GM12878 (cell line): ENCODE data around the gene WASF2. TPM values are rescaled to one million over a fixed set of nuclear protein-coding genes. Genes with fewer than 3 reads are reported as not detected.
A peak's percentile ranks its signal among the peaks of the same experiment; 100 is the strongest.

Experiments
- ATAC-seq: fragments of 200-7000 bp; cut with Tn5 transposase; 3 replicates; pipeline ENCODE4 v1.9.1; 2020; ENCODE audit warnings: mild to moderate bottlenecking, moderate library complexity
- BruUV-seq: library from RNA; stranded (reverse); fragments of 400-500 nt; replicated peaks from 2 replicates; lab custom pipeline; 2021; lab: Mats Ljungman, UMichigan
- CTCF ChIA-PET: fragments of 300-600 bp; sonication (Branson Sonifier 250); formaldehyde crosslinking; extraction: SDS; loops from one replicate; lab custom pipeline; 2021; ENCODE audit warnings: inconsistent platforms; lab: Yijun Ruan, JAX
- POLR2A ChIA-PET: fragments of 350-600 bp; formaldehyde crosslinking; extraction: SDS; loops from one replicate; lab custom pipeline; 2021; ENCODE audit warnings: inconsistent platforms; lab: Charles Lee
- RAD21 ChIA-PET: fragments of 300-600 bp; sonication (Branson Sonifier 250); formaldehyde crosslinking; loops from one replicate; lab custom pipeline; 2023; ENCODE audit warnings: antibody characterized with exemption; ENCODE audit not compliant: unreplicated experiment; lab: Charles Lee
- SMC1A ChIA-PET: fragments of 300-600 bp; sonication (Branson Sonifier 250); formaldehyde crosslinking; loops from one replicate; lab custom pipeline; 2023; ENCODE audit not compliant: unreplicated experiment, uncharacterized antibody; lab: Charles Lee
- DNase-seq: peaks from one replicate; pipeline ENCODE4 v3.0.0-alpha.2; 2011; ENCODE audit warnings: low read depth, low spot score
- FAIRE-seq: peaks from 3 replicates; lab custom pipeline; 2011; peaks lifted over from hg19 to GRCh38; lab: Jason Lieb, UNC
- H2AFZ ChIP-seq: 2 replicates; pipeline ENCODE4 v1.6.0; 2011; ENCODE audit warnings: low read depth, low read length, control low read depth; ENCODE audit not compliant: control insufficient read depth
- H3K27ac ChIP-seq: 2 replicates; pipeline ENCODE4 v1.5.1; 2011; ENCODE audit warnings: control low read depth; ENCODE audit not compliant: control insufficient read depth, insufficient read depth
- H3K27me3 ChIP-seq, 2 experiments: replicated peaks in 1 of 2; 2 replicates each; pipeline versions ENCODE4 v1.6.0 to v1.6.1; 2011; ENCODE audit warnings: low read length in 1 of 2; ENCODE audit not compliant: control insufficient read depth in 2 of 2, insufficient read depth in 2 of 2
- H3K36me3 ChIP-seq, 2 experiments: 2 replicates each; pipeline ENCODE4 v1.5.1; 2011; ENCODE audit warnings: low read length in 1 of 2; ENCODE audit not compliant: control insufficient read depth in 2 of 2, insufficient read depth in 2 of 2
- H3K4me1 ChIP-seq: 2 replicates; pipeline ENCODE4 v1.6.1; 2011; ENCODE audit warnings: mild to moderate bottlenecking, low read length, moderate library complexity, mixed read lengths; ENCODE audit not compliant: control insufficient read depth, insufficient read depth
- H3K4me2 ChIP-seq: 2 replicates; pipeline ENCODE4 v1.6.0; 2011; ENCODE audit warnings: control low read depth; ENCODE audit not compliant: control insufficient read depth, insufficient read depth
- H3K4me3 ChIP-seq: fragments of 200-600 bp; sonication (generic); 2 replicates; pipeline ENCODE4 v1.5.1; 2016
- H3K79me2 ChIP-seq: 2 replicates; pipeline ENCODE4 v1.6.0; 2011; ENCODE audit warnings: low read length; ENCODE audit not compliant: control insufficient read depth, insufficient read depth
- H3K9ac ChIP-seq: 2 replicates; pipeline ENCODE4 v1.8.0; 2011; ENCODE audit warnings: low read length, control low read depth, mixed read lengths; ENCODE audit not compliant: control insufficient read depth, insufficient read depth
- H3K9me3 ChIP-seq: replicated peaks from 3 replicates; pipeline ENCODE4 v1.5.1; 2011; ENCODE audit warnings: mild to moderate bottlenecking, low read length; ENCODE audit not compliant: control insufficient read depth, insufficient read depth
- H4K20me1 ChIP-seq: 2 replicates; pipeline ENCODE4 v1.6.0; 2011; ENCODE audit not compliant: control insufficient read depth, insufficient read depth
- BHLHE40 ChIP-seq, 2 experiments: fragments of 450-650 bp in 1 of 2; IDR thresholded peaks; 2 replicates each; pipeline ENCODE4 v1.6.1; 2011 to 2017; ENCODE audit warnings: low read depth in 2 of 2, borderline replicate concordance in 1 of 2, improper control_type of control experiment in 1 of 2, low read length in 1 of 2, mild to moderate bottlenecking in 1 of 2
- BMI1 ChIP-seq: fragments of 450-650 bp; IDR thresholded peaks from 2 replicates; pipeline ENCODE4 v1.6.1; 2016; ENCODE audit warnings: mild to moderate bottlenecking, moderate library complexity, borderline replicate concordance
- CHD2 ChIP-seq: IDR thresholded peaks from 2 replicates; pipeline ENCODE4 v1.6.1; 2011; ENCODE audit warnings: low read depth, low read length, improper control_type of control experiment, borderline replicate concordance
- CREB1 ChIP-seq: IDR thresholded peaks from 2 replicates; pipeline ENCODE4 v1.6.1; 2012; ENCODE audit warnings: low read depth, mild to moderate bottlenecking, inconsistent platforms
- FOXM1 ChIP-seq: IDR thresholded peaks from 2 replicates; pipeline ENCODE4 v1.6.1; 2012; ENCODE audit warnings: low read depth, mild to moderate bottlenecking, inconsistent platforms, low read length, moderate library complexity
- MXI1 ChIP-seq: fragments of 150-350 bp; IDR thresholded peaks from 2 replicates; pipeline ENCODE4 v1.6.1; 2011; ENCODE audit warnings: low read depth, mild to moderate bottlenecking, inconsistent platforms, low read length, improper control_type of control experiment
- NBN ChIP-seq: fragments of 450-650 bp; IDR thresholded peaks from 2 replicates; pipeline ENCODE4 v1.6.1; 2016
- SIN3A ChIP-seq: IDR thresholded peaks from 2 replicates; pipeline ENCODE4 v1.6.1; 2012; ENCODE audit warnings: low read depth, low read length, improper control_type of control experiment
- TCF12 ChIP-seq: IDR thresholded peaks from 2 replicates; pipeline ENCODE4 v1.6.1; 2011; ENCODE audit warnings: low read depth, mild to moderate bottlenecking, low read length
- TCF3 ChIP-seq: IDR thresholded peaks from 2 replicates; pipeline ENCODE4 v1.6.1; 2012; ENCODE audit warnings: low read depth, mild to moderate bottlenecking, low read length, borderline replicate concordance; ENCODE audit not compliant: insufficient read depth
- WGBS: methylation state at CpG from one replicate; pipeline ENCODE4 v1.1.6; 2016; ENCODE audit warnings: low lambda C conversion rate; ENCODE audit not compliant: insufficient replicate concordance, insufficient coverage; ENCODE audit errors: missing lambda C conversion rate; 5-methylcytosine and 5-hydroxymethylcytosine counted together
- in situ Hi-C: fragments of 300-500 bp; cut with MboI; formaldehyde crosslinking; loops from 9 replicates; pipeline ENCODE4 v1.14.3; 2018; ENCODE audit warnings: mixed read lengths
- intact Hi-C: fragments of 100-400 bp; cut with micrococcal nuclease; formaldehyde crosslinking; loops from one replicate; pipeline ENCODE4 v1.14.2; 2022; ENCODE audit not compliant: unreplicated experiment
- polyA plus RNA-seq, 11 experiments: library from polyadenylated mRNA; depleted of rRNA in 4 of 11; unstranded in 6 of 11; stranded (reverse) in 5 of 11; fragments of >200 nt; fragmentation: Nextera tagmentation in 4 of 11; fragmentation: Illumina TruSeq in 1 of 11; extraction: Ambion mirVana in 4 of 11; extraction: Trizol in 1 of 11; gene quantifications; 1 replicate in 1 of 11; 2 replicates in 10 of 11; pipeline versions ENCODE4 v1.2.1 to v1.2.3, GENCODE V29; 2011 to 2016; ENCODE audit warnings: inconsistent platforms in 2 of 11, missing spikeins in 2 of 11, low read depth in 1 of 11
- total RNA-seq, 4 experiments: library from RNA; depleted of rRNA in 3 of 4; stranded (reverse); fragments of >200 nt in 3 of 4; fragmentation: Illumina TruSeq in 1 of 4; extraction: Trizol in 1 of 4; gene quantifications; 2 replicates each; pipeline versions ENCODE4 v1.2.1 to v1.2.3, GENCODE V29; 2013 to 2021

The WASF2 gene
- total and polyA plus RNA-seq, 10 of the 15 experiments (the other 5 are each of a cell fraction or from before 2014, with no cell fraction given): 7.0 to 111 (median 37.1) TPM

- Histone ChIP-seq H3K9me3 (no peaks in the 10 kb centered on the region), H3K4me3 (peak overlapping the region; percentile 65), H2AFZ (no peak overlapping the region), H3K4me1 (peaks cover 34% of the 10 kb centered on the region), H4K20me1 (no peaks in the 10 kb centered on the region), H3K36me3 (no peaks in the 10 kb centered on the region), H3K27ac (no peak overlapping the region), H3K79me2 (peaks cover 4% of the 10 kb centered on the region; the same call in 1 of the 2 replicates), H3K4me2 (peak overlapping the region; percentile 97), H3K27me3 (no peaks in the 10 kb centered on the region), H3K9ac (peak overlapping the region; percentile 28; the same call in 1 of the 2 replicates)
- SMC1A ChIA-PET: interaction anchor here (1.3 kb wide), 1 partner anchor 30 kb away, joined by 3 read pairs; no protein-coding TSS in a partner anchor
- intact Hi-C loops: no loop called here
- 85% methylated on average over 15 of the region's 27 CpGs for WGBS
- RAD21 ChIA-PET: interaction anchor here (1.2 to 3.6 kb wide), 4 partner anchors 29 to 111 kb away, joined by 3 to 23 read pairs (median 8); partner anchors contain the start of gene WASF2
- POLR2A ChIA-PET: interaction anchor here (0.6 to 1.5 kb wide), 5 partner anchors 29 to 91 kb away, joined by 3 to 6 read pairs (median 5); partner anchors contain the start of gene WASF2
- FAIRE-seq (peak; percentile 61), DNase-seq (no peak), ATAC-seq (peak; percentile 22)
- TF ChIP-seq TCF12 (peak; percentile 67; the same call in 1 of the 2 replicates), TCF3 (0 out of 2 replicates have a peak, but pooled peaks have one; percentile 78), MXI1 (peak; percentile 35; the same call in 1 of the 2 replicates), SIN3A (peak; percentile 82; the same call in 1 of the 2 replicates), CHD2 (no peak), FOXM1 (no peak), CREB1 (no peak), BHLHE40 (IDR thresholded peaks at IDR 0.05; ENCODE audit: borderline replicate concordance in 1 of 2, low read depth in 2 of 2, low read length in 1 of 2) (peak in 1 of 2 experiments; percentile 42; a peak in 1 of 4 replicates), BMI1 (peak; percentile 88), NBN (no peak)
- in situ Hi-C loops: no loop called here
- BruUV-seq: no TSS peak
- CTCF ChIA-PET: interaction anchor here (0.6 to 1.0 kb wide), 3 partner anchors 31 to 75 kb away, joined by 3 read pairs; partner anchors contain the start of gene WASF2
These were observed 37.4 kb upstream of the WASF2 start for GRCh38 chr1:27527223-27527889.
